HepG2 (cell line): ENCODE data around the gene TMEM233. TPM values are rescaled to one million over a fixed set of nuclear protein-coding genes. Genes with fewer than 3 reads are reported as not detected.

ENCODE experiments used
- ATF4 ChIP-seq, 2 experiments: fragments of 450-650 bp in 1 of 2; sonication (generic) in 1 of 2; formaldehyde crosslinking; IDR thresholded peaks; 2 replicates each; pipeline versions ENCODE4 v1.5.0 to v1.8.0; 2020 to 2022; ENCODE audit warnings: mild to moderate bottlenecking in 1 of 2, missing genetic modification reagents in 1 of 2
- DZIP1 ChIP-seq: sonication (generic); formaldehyde crosslinking; IDR thresholded peaks from 2 replicates; pipeline ENCODE4 v1.5.0; 2020; ENCODE audit warnings: mild to moderate bottlenecking, missing genetic modification reagents
- E2F5 ChIP-seq: sonication (generic); formaldehyde crosslinking; conservative IDR thresholded peaks from 2 replicates; pipeline ENCODE4 v1.4.0; 2020; ENCODE audit warnings: missing genetic modification reagents
- GABPB1 ChIP-seq: IDR thresholded peaks from 2 replicates; pipeline ENCODE4 v1.6.1; 2016; ENCODE audit warnings: mild to moderate bottlenecking, missing genetic modification reagents, moderate library complexity, missing compliant biosample characterization
- KLF9 ChIP-seq: IDR thresholded peaks from 2 replicates; pipeline ENCODE4 v1.6.1; 2016; ENCODE audit warnings: low read depth
- NFYB ChIP-seq: sonication (generic); formaldehyde crosslinking; IDR thresholded peaks from 2 replicates; pipeline ENCODE4 v1.4.0; 2020; ENCODE audit warnings: missing genetic modification reagents
- POGK ChIP-seq: sonication (generic); formaldehyde crosslinking; conservative IDR thresholded peaks from 2 replicates; pipeline ENCODE4 v1.8.0; 2022; ENCODE audit warnings: mild to moderate bottlenecking, moderate library complexity, missing genetic modification reagents
- RAD51 ChIP-seq: fragments of 450-650 bp; IDR thresholded peaks from 2 replicates; pipeline ENCODE4 v1.6.1; 2016; ENCODE audit warnings: borderline replicate concordance
- REXO4 ChIP-seq: sonication (generic); formaldehyde crosslinking; IDR thresholded peaks from 2 replicates; pipeline ENCODE4 v1.8.0; 2022; ENCODE audit warnings: missing genetic modification reagents, mild to moderate bottlenecking, borderline replicate concordance
- RXRB ChIP-seq: IDR thresholded peaks from 2 replicates; pipeline ENCODE4 v1.6.1; 2016; ENCODE audit warnings: borderline replicate concordance, missing genetic modification reagents, missing compliant biosample characterization
- ZMYM4 ChIP-seq: sonication (generic); formaldehyde crosslinking; IDR thresholded peaks from 2 replicates; pipeline ENCODE4 v1.8.1; 2023; ENCODE audit warnings: mild to moderate bottlenecking, missing genetic modification reagents
- ZNF24 ChIP-seq: fragments of 450-650 bp; IDR thresholded peaks from 2 replicates; pipeline ENCODE4 v1.6.1; 2017; ENCODE audit warnings: antibody characterized with exemption, mild to moderate bottlenecking
- ZNF512 ChIP-seq: sonication (generic); formaldehyde crosslinking; IDR thresholded peaks from 2 replicates; pipeline ENCODE4 v1.4.0; 2020; ENCODE audit warnings: mild to moderate bottlenecking, missing genetic modification reagents
- ZNF567 ChIP-seq: sonication (generic); formaldehyde crosslinking; IDR thresholded peaks from 2 replicates; pipeline ENCODE4 v1.8.1; 2023; ENCODE audit warnings: mild to moderate bottlenecking, missing genetic modification reagents, borderline replicate concordance
- ZNF703 ChIP-seq: sonication (generic); formaldehyde crosslinking; IDR thresholded peaks from 2 replicates; pipeline ENCODE4 v1.5.1; 2020; ENCODE audit warnings: missing genetic modification reagents, mild to moderate bottlenecking, moderate library complexity, borderline replicate concordance
- ZNF709 ChIP-seq: sonication (generic); formaldehyde crosslinking; IDR thresholded peaks from 2 replicates; pipeline ENCODE4 v1.5.0; 2020; ENCODE audit warnings: mild to moderate bottlenecking, missing genetic modification reagents
- polyA plus RNA-seq, 8 experiments: library from polyadenylated mRNA; depleted of rRNA in 3 of 8; stranded (reverse) in 7 of 8; unstranded in 1 of 8; fragments of >200 nt; fragmentation: Illumina TruSeq in 4 of 8; extraction: Trizol in 4 of 8; gene quantifications; 2 replicates each; pipeline versions ENCODE4 v1.2.1 to v1.2.3, GENCODE V29; 2011 to 2016; ENCODE audit warnings: low read depth in 4 of 8, missing spikeins in 1 of 8, mixed read lengths in 1 of 8; ENCODE audit not compliant: insufficient read depth in 1 of 8
- total RNA-seq, 5 experiments: library from RNA; depleted of rRNA; stranded (reverse); fragments of >200 nt; fragmentation: Illumina TruSeq; extraction: Trizol; gene quantifications; 2 replicates each; pipeline ENCODE4 v1.2.3, GENCODE V29; 2016; ENCODE audit warnings: low read depth in 1 of 5

The TMEM233 gene
- total and polyA plus RNA-seq, 2 of the 13 experiments (the other 11 are each of a cell fraction or from before 2014, with no cell fraction given), result 0.03 TPM; not detected in 1

- TF ChIP-seq ZNF512 (no peak), ATF4 (CRISPR knock-in tag; IDR thresholded peaks at IDR 0.05) (no peak), E2F5 (CRISPR knock-in tag) (no peak), RXRB (CRISPR knock-in tag) (0 out of 2 replicates have a peak, but pooled peaks have one; percentile 16), ZMYM4 (CRISPR knock-in tag) (no peak; the same call in 1 of the 2 replicates), KLF9 (no peak), ZNF24 (no peak), ZNF567 (CRISPR knock-in tag) (0 out of 2 replicates have a peak, but pooled peaks have one; percentile 56), POGK (no peak), RAD51 (no peak), DZIP1 (CRISPR knock-in tag) (no peak), GABPB1 (CRISPR knock-in tag) (peak; percentile 30; the same call in 1 of the 2 replicates), ZNF703 (no peak), ZNF709 (CRISPR knock-in tag) (no peak), NFYB (CRISPR knock-in tag) (no peak), REXO4 (CRISPR knock-in tag) (no peak)
Measured at GRCh38 chr12:119669744-119670472, 76.3 kb downstream of the TMEM233 start (continued).
